ENCODE data around the gene ZNF587.

DNA sequence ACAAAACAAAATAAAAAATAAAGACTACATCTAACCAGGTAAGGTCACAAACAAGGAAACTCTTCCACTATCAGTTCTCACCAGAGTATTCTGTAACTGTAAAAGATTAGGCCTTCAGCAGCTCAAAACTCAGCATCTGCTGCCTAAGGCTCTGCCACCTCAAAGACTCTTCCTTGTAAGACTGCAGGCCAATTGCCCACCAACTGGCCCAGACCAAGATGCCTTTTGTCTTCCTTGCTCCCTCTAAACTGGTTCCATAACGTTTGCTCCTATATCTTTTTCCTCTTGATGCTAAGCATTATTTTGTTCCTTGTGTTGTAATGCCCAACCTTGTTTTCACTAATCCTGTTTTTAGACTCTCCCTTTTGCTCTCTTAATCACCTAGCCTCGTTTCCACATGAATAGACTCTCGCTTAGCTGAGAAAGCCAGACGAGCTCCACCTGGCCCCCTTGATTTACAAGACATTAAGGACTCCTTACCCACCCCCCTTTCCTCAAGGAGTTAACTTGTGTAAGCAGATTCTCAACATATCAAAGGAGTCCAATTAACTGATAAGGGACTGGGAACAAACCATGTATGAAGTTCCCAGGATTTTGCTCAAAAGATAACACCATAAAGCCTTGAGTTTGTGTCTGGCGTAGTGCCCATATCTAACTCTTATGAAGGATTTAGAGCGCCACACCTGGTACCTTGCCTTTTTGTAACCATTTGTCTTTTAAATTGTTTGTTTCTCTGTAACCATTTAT is 37.7 kb downstream of the ZNF587 start:
- TF ChIP-seq, protein P1, sequence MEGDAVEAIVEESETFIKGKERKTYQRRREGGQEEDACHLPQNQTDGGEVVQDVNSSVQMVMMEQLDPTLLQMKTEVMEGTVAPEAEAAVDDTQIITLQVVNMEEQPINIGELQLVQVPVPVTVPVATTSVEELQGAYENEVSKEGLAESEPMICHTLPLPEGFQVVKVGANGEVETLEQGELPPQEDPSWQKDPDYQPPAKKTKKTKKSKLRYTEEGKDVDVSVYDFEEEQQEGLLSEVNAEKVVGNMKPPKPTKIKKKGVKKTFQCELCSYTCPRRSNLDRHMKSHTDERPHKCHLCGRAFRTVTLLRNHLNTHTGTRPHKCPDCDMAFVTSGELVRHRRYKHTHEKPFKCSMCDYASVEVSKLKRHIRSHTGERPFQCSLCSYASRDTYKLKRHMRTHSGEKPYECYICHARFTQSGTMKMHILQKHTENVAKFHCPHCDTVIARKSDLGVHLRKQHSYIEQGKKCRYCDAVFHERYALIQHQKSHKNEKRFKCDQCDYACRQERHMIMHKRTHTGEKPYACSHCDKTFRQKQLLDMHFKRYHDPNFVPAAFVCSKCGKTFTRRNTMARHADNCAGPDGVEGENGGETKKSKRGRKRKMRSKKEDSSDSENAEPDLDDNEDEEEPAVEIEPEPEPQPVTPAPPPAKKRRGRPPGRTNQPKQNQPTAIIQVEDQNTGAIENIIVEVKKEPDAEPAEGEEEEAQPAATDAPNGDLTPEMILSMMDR (IDR thresholded peaks at IDR 0.05), result no peak
- TF ChIP-seq POLR2A (IDR thresholded peaks at IDR 0.05), result no peak

All from lower leg skin (tissue), 3 donors.